SH-SY5Y (cell line): ENCODE results near the gene NCKIPSD.

Experiments
- GATA2 ChIP-seq: IDR thresholded peaks from 2 replicates; pipeline ENCODE4 v1.6.1; 2011; ENCODE audit warnings: mild to moderate bottlenecking, low read depth, low read length
- GATA3 ChIP-seq: IDR thresholded peaks from 2 replicates; pipeline ENCODE4 v1.6.1; 2011; ENCODE audit warnings: low read depth, mild to moderate bottlenecking, low read length, moderate library complexity

DNA sequence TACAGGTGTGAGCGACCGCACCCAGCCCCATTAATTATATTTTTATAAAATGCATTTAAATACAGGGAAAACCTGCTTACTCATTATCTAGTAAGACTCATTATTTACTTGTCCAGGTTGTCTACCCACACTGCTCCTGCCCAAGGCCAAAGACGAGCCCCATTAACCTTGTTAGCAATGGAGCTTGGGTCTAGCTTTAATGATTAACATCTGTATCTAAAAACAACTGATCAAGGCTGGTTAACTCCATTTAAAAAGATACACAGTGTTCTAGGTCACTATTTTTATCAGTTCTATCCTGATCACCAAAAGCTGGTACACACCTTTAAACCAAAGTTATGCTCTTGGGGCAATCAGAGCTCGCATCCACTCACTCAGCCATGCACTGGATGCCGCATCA lies 10.4 kb upstream of the NCKIPSD start:
- no peak for TF ChIP-seq GATA2
- TF ChIP-seq GATA3 = no peak
